GM15510 (cell line): ENCODE measurements around the gene AK2.

Experiments used
- POLR2A ChIP-seq: IDR thresholded peaks from 3 replicates; pipeline ENCODE4 v1.6.1; 2011; ENCODE audit warnings: borderline replicate concordance; ENCODE audit not compliant: insufficient read length; ENCODE audit errors: extremely low read depth

The AK2 gene

DNA sequence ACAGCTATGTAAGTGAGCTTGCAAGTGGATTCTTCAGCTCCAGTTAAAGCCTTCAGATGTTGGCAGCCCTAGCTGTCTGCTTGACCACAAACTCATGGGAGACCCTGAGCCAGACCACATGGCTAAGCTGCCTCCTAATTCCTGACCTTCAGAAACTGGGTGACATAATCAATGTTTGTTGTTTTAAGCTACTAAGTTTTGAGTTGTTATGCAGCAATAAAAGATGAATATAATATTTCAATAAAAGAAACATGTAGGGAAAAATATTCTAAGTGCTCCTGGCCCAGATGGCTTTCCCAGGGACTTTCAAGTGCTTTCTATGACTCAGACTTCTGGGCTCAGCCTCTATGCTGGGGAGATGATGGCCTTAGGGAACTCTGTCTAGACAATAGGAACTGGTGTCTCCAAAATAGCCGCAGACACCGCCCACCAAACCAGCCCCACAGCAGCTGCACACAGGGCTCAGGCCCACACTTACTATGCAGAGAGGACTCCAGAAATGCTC lies 23.9 kb upstream of the AK2 start:
- TF ChIP-seq POLR2A, result no peak

DNA sequence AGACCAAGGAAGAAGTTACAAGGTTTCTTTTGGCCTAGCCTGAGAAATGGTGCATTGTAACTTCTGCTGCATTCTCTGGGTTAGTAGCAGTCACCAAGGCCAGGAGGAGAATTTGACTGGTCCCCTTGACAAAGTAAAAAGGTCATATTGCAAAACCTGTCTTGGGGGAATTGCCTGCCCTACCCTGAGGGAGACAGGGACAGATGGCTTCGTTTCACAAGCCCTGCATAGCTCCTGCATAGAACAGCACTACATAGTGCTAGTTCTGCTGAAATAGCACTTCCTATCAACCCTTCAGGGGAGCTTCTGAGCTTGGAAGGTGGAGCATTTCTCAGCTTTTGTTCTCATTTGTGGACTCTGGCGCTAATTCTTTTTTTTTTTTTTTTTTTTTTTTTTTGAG lies 20.4 kb upstream of the AK2 start:
- TF ChIP-seq POLR2A, result no peak

DNA sequence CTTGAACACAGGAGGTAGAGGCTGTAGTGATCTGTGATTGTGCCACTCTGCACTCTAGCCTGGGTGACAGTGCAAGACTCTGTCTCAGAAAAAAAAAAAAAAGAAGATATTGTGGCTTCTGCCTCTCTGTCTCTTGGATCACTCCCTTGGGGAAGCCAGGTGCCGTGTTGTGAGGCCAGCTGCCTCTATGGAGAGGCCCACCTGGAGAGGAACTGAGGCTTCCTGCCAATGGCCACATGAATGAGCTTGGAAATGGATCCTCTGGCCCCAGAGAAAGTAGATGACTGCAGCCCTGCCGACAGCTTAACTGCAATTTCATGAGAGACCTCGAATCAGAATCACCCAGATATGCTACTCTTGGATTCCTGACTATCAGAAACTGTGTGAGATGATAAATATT lies 19.7 kb upstream of the AK2 start:
- TF ChIP-seq POLR2A, result no peak

DNA sequence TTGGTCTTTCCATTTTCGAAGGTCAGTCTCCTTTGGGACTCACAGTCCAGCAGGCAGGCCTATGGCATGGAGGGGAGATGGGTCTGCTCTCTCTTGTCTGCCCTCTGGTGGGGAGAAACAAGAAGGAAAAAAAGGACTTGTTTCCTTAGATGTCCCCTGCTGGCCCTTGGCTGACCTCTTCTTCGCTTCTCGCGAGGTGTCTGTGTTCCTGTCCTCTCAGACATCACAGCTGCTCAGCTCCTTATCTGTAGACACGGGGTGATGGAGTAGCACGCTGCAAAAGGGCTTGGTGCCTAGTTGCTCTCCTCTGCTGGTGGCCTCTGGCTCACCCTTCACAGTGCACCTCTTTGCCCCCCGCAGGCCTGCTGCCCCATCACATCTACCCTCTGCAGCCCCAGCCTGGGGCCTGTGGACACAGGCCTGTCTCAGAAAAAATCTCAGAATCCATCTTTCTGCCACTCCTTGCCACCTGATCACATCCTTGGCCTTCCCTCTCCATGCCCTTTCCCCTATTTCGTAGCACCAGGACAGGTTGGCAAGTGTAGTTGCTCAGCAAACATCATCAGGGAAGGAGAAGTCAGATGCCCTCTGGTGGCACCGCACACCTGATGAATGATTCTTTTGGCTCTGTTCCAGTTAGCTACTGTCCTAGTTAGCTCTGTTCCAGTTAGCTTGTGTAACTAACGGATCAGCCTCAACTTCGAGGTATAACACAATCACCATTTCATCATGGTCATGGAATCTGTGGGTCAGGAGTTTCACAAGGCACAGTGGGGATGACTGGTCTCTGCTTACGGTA lies 18.7 kb upstream of the AK2 start:
- no peak for TF ChIP-seq POLR2A

DNA sequence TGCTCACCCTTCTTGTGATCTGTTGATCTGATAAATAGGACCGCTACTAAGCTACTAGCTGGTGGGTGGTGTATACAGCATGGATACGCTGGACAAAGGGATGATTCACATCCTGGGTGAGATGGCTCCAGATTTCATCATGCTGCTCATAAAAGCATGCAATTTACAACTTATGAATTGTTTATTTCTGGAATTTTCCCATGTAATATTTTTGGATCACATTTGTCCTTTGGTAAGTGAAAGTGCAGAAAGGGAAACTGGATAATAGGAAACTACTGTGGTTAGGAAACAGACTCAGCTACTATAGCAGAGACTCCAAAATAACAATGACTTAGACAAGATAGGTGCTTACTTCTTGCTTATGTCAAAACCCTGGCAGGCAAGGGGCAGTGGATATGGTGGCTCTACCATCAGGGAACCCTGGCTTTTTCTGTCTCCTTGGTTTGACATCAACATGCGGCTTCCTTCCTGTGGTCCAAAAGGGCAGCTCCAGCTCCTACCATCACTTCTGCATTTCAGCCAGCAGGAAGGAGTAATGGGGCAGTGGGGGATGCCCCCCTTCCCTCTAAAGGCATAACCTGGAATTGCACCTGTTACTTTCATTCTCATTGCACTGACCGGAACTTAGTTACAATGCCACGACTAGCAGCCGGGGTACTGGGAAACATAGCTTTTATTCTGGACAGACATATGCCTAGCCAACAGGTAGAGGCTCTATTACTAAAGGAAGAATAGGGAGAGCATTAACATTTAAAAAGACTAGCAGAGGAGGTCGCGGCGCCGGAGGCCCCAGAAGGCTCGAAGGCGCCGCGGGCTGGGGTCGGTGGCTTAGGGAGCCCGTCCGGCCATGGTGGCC lies 13.8 kb upstream of the AK2 start:
- no peak for TF ChIP-seq POLR2A

DNA sequence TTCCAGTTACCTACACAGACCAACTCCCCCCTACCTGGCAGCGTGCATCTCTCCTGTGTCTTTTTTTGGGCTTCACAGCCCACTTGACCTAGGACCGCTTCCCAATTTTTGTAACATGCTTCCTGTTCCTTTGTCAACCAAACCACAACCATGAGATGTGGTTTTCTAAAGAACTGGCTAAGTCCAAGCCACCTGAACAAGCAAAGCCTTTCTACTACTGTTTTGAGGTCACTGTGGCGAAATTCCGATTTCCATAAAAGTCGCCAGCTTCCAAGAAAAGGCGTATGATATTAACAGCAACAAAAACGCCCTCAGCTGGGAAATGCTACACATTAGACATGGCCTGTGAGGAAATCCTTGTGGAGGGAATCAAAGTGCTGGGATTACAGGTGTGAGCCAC lies 12.7 kb upstream of the AK2 start:
- TF ChIP-seq POLR2A, result no peak

DNA sequence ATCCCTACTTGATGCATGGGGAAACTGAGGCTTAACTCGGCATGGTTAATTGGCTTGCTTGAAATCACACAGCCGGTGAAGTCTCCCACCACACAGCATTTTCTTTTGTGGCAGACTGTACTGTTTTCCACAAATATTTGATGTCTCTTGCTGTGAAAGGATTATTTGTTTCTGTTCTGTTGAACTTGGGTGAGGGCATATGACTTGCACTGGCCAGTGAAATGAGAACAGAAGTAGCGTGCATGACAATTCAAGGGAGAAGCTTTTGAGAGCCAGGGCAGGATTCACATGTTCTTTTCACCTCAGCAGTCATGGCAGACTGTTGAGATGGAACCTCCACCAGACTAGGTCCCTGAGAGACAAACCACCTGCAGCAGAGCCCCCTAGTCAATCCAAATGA lies 11.7 kb upstream of the AK2 start:
- TF ChIP-seq POLR2A, result no peak

DNA sequence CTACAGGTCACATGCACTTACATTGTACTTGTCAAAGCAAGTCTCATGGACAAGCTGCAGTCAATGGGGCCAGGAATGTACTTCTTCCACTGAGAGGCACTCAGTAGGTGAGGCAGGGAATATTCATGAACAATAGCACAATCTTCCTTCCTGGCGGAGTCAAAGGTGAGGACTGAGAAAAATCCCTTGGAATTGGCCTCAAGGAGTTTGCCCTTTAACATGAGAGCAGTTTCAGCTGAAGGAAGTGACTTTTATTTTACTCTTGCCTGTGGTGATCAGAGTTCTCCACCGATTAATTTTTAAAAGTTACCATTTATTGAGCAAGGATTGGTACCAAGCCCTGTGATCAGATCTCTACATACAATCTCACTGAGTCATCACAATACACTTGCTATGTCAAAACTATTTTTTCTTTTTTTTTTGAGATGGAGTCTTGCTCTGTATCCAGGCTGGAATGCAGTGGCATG lies 11.2 kb upstream of the AK2 start:
- TF ChIP-seq POLR2A, result no peak

DNA sequence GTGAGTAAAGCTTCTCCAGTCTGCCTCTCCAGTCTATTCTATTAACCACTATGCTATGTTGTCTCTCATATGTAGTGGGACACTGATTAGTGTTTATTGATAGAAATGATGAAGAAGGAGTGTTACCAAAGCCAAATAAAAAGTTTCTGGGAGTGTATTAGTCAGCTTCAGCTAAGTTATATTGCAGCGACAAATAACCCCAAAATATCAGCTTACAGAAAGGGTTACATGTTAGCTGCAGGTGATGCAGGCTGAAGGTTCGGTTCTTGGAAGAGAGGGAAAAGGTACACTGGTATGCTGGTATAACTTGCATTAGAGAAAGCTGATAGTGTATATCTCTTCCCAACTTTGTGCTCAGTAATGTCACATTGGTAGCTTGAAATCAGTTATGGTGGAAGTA lies 10.6 kb upstream of the AK2 start:
- TF ChIP-seq POLR2A, result no peak

DNA sequence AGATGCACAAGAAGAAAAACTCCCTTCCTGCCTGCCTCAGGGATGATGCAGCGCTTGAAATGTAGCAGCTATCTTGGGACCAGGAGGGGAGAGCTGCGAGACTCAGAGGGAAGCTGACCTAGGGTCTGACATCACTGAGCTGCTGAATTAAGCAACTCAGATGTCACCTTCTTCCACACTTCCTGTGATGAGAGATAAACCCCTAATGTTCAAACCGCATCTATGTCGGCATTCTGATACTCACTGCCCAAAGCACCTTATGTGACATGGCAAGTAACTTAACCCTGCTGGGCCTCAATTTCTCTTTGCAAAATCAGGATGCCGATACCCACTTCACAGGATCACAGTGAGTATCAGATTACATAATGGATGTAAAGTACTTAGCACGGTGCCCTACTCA lies 9.1 kb upstream of the AK2 start:
- no peak for TF ChIP-seq POLR2A

DNA sequence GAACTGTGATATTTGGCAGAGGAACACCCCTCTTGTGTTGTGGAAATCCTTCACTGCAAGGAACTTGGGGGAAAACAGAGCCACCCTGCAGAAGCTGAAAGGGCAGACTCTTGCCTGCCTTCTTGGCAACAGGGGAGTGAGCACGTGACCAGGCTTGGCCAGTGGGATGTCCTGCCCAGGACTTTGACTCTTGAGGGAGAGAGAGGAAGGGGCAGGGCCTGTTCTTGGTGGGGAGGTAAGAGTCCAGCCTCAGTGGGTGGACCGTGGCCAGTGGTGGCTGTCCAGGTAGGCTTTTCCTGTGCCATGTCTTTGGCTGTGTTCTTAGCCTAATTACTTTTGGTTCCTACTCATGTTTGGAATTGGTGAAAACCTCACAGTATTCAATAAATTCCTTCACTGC lies 8.6 kb upstream of the AK2 start:
- TF ChIP-seq POLR2A, result no peak

DNA sequence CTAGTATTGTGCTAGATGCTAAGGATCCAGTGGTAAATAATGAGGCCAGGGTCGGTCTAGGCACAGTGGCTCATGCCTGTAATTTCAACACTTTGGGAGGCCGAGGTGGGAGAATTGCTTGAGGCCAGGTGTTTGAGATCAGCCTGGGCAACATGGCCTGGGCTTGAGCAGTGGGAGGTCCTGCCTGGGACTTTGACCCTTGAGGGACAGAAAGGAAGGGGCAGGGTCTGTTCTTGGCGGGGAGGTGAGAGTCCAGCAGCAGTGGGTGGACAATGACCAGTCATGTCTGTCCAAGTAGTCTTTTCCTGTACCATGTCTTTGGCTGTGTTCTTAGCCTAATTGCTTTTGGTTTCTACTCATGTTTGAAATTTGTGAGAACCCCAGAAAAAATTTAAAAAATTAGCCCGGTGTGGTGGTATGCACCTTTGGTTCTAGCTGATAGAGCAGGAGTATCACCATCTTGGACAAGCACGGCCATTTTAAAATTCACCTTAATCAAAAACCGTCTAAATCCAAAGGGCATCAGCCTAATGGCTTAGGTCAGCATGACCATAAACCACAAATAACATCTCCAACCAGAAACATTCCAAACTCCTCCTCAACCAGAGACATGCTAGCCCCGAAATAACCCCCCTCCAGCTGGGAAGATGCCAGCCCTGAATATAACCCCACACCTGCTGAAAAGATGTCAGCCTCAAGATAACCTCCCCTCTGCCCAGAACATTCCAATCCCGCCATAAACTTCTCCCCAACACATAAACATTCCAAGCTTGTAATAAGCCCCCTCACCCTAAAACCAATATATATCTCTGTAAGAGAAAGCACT lies 6.8 kb upstream of the AK2 start:
- TF ChIP-seq POLR2A, result no peak

DNA sequence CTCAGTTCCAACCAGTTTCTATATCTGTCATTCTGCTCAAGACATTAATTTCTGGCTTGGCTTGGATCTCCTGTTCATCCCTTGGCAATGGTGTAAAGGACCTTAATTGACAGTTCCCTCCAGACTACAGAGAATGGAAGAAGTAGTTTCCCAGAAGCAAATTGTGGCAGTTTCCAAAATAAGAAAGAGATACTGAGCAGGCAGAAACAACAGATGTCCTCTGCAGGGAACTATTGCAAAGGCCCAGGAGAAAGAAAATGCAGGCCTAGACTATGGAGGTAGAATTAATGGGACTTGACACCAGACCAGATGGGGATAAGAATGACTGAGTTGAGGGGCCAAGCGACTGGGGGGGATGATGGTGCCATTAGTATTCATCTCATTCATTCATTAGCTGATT lies 6.1 kb upstream of the AK2 start:
- TF ChIP-seq POLR2A, result no peak

DNA sequence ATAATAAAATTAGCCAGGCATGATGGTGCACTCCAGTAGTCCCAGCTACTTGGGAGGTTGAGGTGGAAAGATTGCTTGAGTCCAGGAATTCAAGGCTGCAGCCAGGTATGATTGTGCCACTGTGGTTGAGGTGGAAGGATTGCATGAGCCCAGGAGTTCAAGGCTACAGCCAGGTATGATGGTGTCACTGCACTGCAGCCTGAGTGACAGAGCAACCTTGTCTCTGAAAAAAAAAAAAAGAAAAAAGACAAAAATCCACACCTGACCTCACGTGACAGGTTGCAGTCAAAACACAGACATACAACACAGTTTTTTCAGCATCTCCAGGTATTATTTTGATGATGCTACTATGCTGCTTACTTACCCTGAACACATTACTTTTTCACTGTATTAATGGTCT lies 4.3 kb upstream of the AK2 start:
- no peak for TF ChIP-seq POLR2A

DNA sequence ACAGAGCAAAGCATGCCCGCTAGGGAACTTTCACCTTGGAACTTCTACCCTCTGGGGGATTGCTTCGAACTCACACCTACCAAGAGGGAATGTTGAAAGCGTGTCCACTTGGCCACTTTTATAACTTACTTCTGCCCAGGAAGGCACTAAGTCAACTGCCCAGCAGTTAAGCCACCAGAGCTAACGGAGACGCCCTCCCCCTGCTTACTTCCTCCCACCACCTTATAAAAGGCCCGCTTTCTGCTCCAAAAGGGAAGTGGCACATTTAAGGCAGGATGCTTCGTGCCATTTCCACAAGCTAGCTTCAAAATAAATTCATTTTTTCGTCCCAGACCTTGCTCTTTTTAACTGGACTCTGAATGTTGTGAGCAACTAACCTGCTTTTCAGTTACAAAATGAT lies 3.2 kb upstream of the AK2 start:
- TF ChIP-seq POLR2A, result no peak
